HEK293T (cell line): Measurements from ENCODE around the gene ANO6.

Source experiments
- BHLHE40 ChIP-seq: fragments of 450-650 bp; IDR thresholded peaks from 2 replicates; pipeline ENCODE4 v1.6.1; 2016; ENCODE audit warnings: mild to moderate bottlenecking, moderate library complexity, borderline replicate concordance
- FOXA1 ChIP-seq: fragments of 450-650 bp; IDR thresholded peaks from 2 replicates; pipeline ENCODE4 v1.6.1; 2016; ENCODE audit warnings: mild to moderate bottlenecking
- FOXK2 ChIP-seq: fragments of 450-650 bp; IDR thresholded peaks from 2 replicates; pipeline ENCODE4 v1.6.1; 2016; ENCODE audit warnings: mild to moderate bottlenecking
- FOXM1 ChIP-seq: fragments of 450-650 bp; IDR thresholded peaks from 2 replicates; pipeline ENCODE4 v1.6.1; 2017; ENCODE audit warnings: mild to moderate bottlenecking, borderline replicate concordance
- TARDBP ChIP-seq: fragments of 450-650 bp; IDR thresholded peaks from 2 replicates; pipeline ENCODE4 v1.6.1; 2016
- ZNF384 ChIP-seq: fragments of 450-650 bp; IDR thresholded peaks from 2 replicates; pipeline ENCODE4 v1.6.1; 2016

DNA sequence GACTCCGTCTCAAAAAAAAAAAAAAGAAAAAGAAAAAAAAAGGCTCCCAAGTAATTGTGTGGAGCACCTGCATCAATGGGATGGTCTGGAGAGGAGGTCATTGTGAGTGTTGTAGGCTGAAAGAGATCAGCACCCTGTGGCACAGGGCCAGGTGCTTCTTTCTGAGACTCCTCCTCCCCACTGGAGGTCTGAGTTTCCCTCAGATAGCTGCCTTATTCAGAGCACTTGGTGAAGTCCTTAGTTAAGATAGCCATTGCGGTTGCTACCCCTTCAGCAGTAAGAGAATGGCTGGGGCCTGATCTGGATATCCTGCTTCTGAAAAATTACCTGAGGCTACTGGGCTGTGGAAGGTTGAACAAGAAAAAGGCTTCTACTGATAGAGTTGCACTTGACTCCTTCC, 69.8 kb downstream of the ANO6 start:
- TF ChIP-seq FOXA1 (no peak), FOXM1 (no peak), ZNF384 (no peak), TARDBP (no peak), FOXK2 (no peak), BHLHE40 (no peak)
